ENCODE measurements around the gene LRRC49. TPM values are rescaled to one million over a fixed set of nuclear protein-coding genes. Genes with fewer than 3 reads are reported as not detected.
"Not testable (repeated sequence)": the region's sequence is repeated elsewhere in the genome, so short reads cannot be mapped to it uniquely, and the experiment has no call there.

Gene LRRC49
- polyA plus RNA-seq, 4 donors = 15.4 to 23.1 (median 16.4) TPM

DNA sequence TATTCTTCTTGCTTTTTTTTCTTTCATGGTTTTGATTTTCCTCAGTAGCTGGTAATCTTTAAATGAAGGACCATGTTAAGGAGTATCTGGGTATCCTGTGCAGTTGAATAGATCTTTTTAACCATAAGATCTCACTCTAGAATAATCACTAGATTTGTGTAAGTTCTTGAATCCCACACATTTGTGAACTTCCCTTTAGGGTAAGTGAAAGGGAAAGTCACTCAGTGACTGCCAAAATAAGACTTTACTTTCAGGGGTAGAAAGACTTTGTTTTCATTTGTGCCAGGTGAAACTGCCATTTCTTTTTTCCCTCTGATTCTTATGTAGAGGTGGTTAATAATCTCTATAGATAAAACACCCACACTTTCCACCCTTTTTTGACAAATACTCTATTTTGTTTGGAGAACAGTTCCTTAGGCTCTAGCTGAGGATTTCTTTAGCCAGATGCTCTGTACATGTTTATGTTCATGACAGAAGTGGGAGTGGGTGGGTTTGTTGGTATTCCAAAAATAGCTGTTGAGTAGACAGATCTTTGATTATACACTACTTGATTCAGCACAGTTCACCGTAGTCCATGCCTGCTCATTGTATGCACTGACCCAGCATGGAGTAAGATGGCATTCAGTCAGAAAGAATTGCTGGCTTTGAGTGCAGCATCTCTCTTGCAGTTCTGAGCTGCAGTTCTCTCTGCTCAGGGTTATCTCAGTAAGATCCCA lies 28.5 kb downstream of the LRRC49 start:
- no peak for DNase-seq (ENCODE audit: low read depth in 4 of 4, low spot score in 3 of 4)

GRCh38 chr15:70922119-70922518 lies 29.5 kb downstream of the LRRC49 start:
- no peak for DNase-seq (ENCODE audit: low read depth in 4 of 4, low spot score in 3 of 4)

GRCh38 chr15:70923311-70924080 lies 30.9 kb downstream of the LRRC49 start:
- no peak for DNase-seq (ENCODE audit: low read depth in 4 of 4, low spot score in 3 of 4)

DNA sequence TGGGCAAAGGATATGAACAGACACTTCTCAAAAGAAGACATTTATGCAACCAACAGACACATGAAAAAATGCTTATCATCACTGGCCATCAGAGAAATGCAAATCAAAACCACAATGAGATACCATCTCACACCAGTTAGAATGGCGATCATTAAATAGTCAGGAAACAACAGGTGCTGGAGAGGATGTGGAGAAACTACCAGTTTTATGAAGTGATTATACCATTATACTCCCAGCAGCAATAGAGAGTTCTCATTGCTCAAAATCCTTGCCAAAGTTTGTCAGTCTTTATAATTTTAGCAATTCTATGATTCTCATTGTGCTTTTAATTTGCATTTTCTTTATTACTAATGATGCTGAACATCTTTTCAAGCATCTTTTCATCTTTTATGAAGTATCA lies 34.3 kb downstream of the LRRC49 start:
- not testable (repeated sequence) for DNase-seq (ENCODE audit: low read depth in 4 of 4, low spot score in 3 of 4)

DNA sequence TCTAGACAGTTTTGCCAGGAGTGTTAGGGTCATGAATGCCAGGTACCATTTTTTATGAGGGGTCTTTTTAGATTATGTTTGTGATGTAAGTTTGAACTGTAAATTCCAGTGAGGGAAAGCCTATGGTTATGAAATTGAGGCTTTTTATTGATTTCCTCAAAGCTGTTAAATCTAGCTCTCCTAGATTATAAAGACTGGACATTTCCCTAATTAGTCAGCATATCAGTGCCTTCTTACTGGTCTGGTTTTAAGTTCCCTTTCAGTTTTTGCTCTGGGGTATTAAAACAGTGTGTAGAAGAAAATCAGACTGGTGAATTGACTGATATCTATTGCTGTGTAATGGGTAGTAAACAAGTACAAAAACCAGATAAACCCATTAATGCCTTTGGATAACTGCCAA lies 39.2 kb downstream of the LRRC49 start:
- no peak for DNase-seq (ENCODE audit: low read depth in 4 of 4, low spot score in 3 of 4)

GRCh38 chr15:70932397-70932796 lies 39.8 kb downstream of the LRRC49 start:
- no peak for DNase-seq (ENCODE audit: low read depth in 4 of 4, low spot score in 3 of 4)

- no peak for DNase-seq (ENCODE audit: low read depth in 4 of 4, low spot score in 3 of 4)
These were observed 40.8 kb downstream of the LRRC49 start for GRCh38 chr15:70933411-70933810.

DNA sequence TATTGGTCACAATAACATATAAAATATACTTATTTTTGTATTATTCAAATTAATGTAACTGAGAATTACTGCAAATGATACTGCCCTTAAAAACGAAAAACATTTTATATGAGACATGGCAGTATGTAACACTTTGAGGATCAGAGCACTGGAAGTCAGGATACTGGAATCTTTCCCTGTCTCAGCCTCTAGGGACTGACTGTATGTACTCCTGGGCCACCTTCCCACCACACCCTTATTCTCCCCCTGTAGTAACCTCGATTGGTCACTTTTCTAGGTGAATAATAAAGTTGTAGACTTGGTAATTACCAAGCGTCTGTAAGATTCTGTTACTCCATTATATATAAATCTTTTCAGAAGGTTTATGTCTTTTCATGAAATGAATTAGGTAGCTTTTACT lies 43.0 kb downstream of the LRRC49 start:
- no peak for DNase-seq (ENCODE audit: low read depth in 4 of 4, low spot score in 3 of 4)

DNA sequence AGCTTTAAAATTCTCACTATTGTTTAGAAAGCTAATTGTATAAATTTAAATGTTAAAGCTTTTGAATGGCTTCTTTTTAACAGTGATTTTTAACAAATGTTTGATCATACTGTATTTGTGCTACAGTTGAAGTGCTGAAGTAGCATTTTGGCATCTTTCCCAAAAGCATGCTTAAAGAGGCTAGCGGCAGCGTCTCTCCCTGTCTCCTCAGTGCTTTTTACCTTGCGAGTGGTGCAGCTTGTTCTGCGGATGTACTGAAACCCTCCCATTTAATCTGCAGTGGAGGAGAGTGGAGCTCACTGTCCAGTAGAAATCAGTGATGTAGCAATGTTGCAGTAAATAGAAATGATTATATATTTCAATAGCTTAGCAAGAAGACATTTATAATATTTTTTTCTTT lies 43.7 kb downstream of the LRRC49 start:
- DNase-seq (ENCODE audit: low read depth in 4 of 4, low spot score in 3 of 4) = no peak

- peak in 1 of 4 donors; percentile 17 for DNase-seq (ENCODE audit: low read depth in 4 of 4, low spot score in 3 of 4)
These were observed 50.7 kb downstream of the LRRC49 start for GRCh38 chr15:70943285-70943684.

- DNase-seq (ENCODE audit: low read depth in 4 of 4, low spot score in 3 of 4) = no peak
These were observed 55.0 kb downstream of the LRRC49 start for GRCh38 chr15:70947351-70948335.

DNA sequence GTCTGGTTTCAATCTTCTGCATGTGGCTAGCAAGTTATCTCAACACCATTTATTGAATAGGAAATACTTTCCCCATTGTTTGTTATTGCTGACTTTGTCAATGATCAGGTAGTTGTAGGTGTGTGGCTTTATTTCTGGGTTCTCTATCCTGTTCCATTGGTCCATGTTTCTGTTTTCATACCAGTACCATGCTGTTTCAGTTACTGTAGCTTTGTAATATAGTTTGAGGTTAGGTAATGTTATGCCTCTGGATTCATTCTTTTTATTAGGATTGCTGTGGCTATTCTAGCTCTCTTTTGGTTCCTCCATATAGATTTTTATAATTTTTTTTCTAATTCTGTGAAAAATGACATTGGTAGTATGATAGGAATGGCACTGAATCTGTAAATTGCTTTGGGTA lies 58.3 kb downstream of the LRRC49 start:
- no peak for DNase-seq (ENCODE audit: low read depth in 4 of 4, low spot score in 3 of 4)

DNA sequence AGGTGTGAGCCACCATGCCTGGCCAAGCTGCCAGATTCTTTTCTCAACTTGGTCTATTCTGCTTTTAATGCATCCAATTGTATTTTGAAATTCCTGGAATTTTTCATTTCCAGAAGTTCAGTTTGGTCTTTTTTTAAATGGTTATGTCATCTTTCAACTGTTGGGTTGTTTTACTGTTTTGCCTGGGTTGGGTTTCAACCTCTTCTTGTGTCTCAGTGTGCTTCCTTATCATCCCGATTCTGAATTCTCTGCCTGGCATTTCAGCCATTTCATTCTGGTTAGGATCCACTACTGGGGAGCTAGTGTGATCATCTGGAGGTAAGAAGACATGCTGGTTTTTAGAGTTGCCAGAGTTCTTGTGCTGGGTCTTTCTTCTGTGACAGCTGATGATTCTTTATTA lies 61.5 kb downstream of the LRRC49 start:
- no peak for DNase-seq (ENCODE audit: low read depth in 4 of 4, low spot score in 3 of 4)

DNA sequence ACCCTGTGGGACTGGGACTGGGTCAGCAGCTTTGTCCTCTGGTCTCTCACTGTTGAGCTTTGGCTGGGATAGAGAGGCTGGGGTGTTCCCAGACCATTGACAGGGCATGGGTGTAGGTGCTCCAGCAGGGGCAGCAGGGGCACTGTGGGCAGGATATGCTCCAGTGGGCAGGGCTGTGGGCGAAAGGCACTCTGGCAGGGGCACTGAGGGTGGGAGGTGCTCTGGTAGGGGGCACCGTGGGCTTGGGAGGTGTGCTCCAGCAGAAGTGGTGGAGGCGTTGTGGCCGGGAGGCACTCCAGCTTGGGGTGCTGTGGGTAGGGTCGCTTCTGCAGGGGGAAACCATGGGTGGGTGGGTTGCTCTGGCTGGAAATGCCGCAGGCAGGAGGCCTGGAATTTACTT lies 62.1 kb downstream of the LRRC49 start:
- DNase-seq (ENCODE audit: low read depth in 4 of 4, low spot score in 3 of 4) = no peak

DNA sequence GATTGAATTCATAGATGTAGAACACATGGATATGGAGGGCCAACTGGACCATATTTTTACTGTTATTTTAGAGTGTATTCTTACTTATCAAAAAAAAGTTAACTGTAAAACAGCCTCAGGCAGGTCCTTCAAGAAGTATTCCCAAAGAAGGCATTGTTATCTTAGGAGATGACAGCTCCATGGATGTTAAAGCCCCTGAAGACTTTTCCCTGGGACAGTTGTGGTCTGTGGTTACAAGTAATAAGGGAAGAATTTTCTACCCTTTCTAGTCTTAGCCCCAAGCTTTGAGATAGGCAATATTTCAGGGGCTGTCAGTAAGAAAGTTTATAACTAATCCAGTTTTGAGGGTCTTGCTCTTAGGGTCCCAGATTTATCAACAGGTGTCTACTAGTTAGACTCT lies 62.5 kb downstream of the LRRC49 start:
- no peak for DNase-seq (ENCODE audit: low read depth in 4 of 4, low spot score in 3 of 4)

GRCh38 chr15:70956201-70956995 lies 63.8 kb downstream of the LRRC49 start:
- no peak for DNase-seq (ENCODE audit: low read depth in 4 of 4, low spot score in 3 of 4)

GRCh38 chr15:70962084-70962483 lies 69.5 kb downstream of the LRRC49 start:
- no peak for DNase-seq (ENCODE audit: low read depth in 4 of 4, low spot score in 3 of 4)

DNA sequence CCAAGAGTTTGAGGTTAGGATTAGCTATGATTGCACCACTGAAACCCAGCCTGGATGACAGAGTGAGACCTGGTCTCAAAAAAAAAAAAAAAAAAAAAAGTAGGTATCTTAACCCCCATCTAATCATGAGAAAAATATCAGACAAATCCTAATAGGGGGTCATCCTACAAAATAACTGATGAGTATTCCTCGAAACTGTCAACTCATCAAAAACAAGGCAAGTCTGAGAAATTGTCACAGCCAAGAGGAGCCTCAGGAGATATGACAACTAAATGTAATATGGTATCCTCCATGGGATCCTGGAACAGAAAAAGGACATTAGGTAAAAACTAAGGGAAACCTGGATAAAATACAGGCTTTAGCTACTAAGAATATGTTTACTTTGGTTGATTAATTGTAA lies 70.6 kb downstream of the LRRC49 start:
- DNase-seq (ENCODE audit: low read depth in 4 of 4, low spot score in 3 of 4) = no peak

GRCh38 chr15:70964058-70964457 lies 71.4 kb downstream of the LRRC49 start:
- DNase-seq (ENCODE audit: low read depth in 4 of 4, low spot score in 3 of 4) = no peak

GRCh38 chr15:70964686-70965085 lies 72.1 kb downstream of the LRRC49 start:
- DNase-seq (ENCODE audit: low read depth in 4 of 4, low spot score in 3 of 4) = no peak

Measured in left renal pelvis (tissue), 4 donors.